ENCODE data around the gene ADAM23. TPM values are rescaled to one million over a fixed set of nuclear protein-coding genes. Genes with fewer than 3 reads are reported as not detected.
"Not testable (repeated sequence)": the region's sequence is repeated elsewhere in the genome, so short reads cannot be mapped to it uniquely, and the experiment has no call there.

ADAM23 gene
- total RNA-seq: 1 to 10 TPM; 1.7 to 3.1 TPM

GRCh38 chr2:206442833-206443734 is at the start of gene ADAM23:
Gene ADAM23, plus strand, starts transcription at chr2:206443532. Its CDS starts 335 bp downstream, at chr2:206443867.
- Mint-ChIP-seq H3K4me3 (peak within 1 kb of the TSS; percentile 84), H3K4me1 (peaks cover 9% of the 10 kb centered on the region), H3K9me3 (no peaks in the 10 kb centered on the region), H3K36me3 (no peaks in the 10 kb centered on the region), H3K27me3 (peaks cover 68% of the 10 kb centered on the region), H3K27ac (no peak within 1 kb of the TSS)
- DNase-seq (peak; percentile 58), ATAC-seq (ENCODE audit: low read depth) (peak; percentile 78)
- POLR2A ChIA-PET: no interaction called here

- POLR2A ChIA-PET: no interaction called here
- Mint-ChIP-seq H3K27me3 (peaks cover 5% of the 10 kb centered on the region), H3K9me3 (peaks cover 4% of the 10 kb centered on the region), H3K4me3 (no peak overlapping the region), H3K4me1 (no peaks in the 10 kb centered on the region), H3K27ac (no peak overlapping the region), H3K36me3 (no peaks in the 10 kb centered on the region)
- no peak for ATAC-seq (ENCODE audit: low read depth)
- no peak for DNase-seq
Observed at GRCh38 chr2:206396211-206396610, 47.1 kb upstream of the ADAM23 start.

DNA sequence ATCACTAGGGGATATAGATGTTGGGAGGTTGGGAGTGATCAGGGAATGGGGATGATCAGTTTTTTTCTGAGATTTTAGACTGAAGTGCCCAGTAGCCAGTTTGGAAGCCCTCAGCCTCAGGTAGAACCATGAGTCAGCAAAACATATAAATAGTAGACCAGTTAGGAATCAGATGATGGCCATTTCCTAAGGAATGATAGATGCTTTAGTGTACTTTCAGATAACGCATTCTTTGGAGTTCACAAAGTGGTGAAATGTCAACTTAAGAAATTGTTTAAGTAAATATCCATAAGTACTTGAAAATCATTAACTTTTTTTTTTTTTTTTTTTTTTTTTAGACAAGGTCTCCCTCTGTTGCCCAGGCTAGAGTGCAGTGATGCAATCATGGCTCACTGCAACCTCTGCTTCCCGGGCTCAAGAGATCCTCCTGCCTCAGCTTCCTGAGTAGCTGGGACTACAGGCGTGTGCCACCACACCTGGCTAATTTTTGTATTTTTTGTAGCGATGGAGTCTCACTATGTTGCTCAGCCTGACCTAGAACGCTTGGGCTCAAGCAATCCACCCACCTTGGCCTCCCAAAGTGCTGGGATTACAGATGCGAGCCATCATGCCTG is 40.3 kb upstream of the ADAM23 start:
- H3K4me3 Mint-ChIP-seq; H3K4me1 Mint-ChIP-seq; H3K27ac Mint-ChIP-seq; H3K9me3 Mint-ChIP-seq; ATAC-seq (ENCODE audit: low read depth); H3K27me3 Mint-ChIP-seq; POLR2A ChIA-PET; DNase-seq; H3K36me3 Mint-ChIP-seq: not testable (repeated sequence)

DNA sequence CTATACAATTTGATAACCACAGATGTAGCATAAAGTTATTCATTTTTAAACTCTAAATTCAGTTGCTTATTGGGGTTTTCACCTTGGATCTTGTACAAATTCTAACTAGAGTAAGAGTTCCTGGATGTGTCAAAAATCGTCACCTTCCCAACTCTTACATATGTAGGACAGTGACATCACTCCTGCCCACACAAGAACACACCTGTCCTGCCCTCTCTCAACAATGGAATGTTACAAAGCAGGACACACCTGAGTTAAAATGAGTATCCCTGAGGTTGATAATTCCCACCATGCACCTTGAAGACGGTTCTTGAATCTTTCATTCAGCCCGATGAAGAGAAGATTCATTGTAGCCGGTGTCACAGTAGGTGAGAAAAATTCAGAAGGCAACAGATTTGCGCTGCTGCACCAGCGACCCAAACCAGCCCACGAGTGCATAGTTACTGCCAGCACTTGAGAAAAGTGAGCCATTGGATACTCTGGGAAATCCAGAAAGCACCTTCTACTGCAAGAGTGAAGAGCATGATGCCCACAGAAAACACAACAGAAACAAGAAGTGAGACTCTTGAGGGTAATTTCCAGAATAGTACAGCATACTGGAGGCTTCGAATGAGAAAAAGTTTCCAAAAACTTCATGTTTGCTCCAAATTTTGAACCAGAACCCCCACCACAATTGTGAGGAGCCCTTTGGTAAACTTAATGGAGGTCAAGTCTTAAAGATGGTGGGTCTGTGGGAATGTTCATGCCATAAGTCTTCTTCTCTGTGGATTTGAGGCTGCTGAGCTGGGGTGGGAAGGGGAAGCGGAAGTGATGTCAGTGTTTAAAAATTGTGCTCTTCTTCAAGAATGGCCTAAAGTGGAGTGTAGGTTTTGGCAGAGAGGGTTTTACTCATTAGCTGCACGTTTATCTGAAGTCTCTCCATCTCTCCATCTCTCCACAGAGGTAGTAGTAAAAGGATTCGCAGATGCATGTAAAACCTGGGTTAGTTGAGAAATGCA is 34.7 kb upstream of the ADAM23 start:
- ATAC-seq (ENCODE audit: low read depth) (no peak), DNase-seq (no peak)
- no peak overlapping the region for H3K27ac Mint-ChIP-seq
- no peak overlapping the region for H3K4me3 Mint-ChIP-seq
- POLR2A ChIA-PET: no interaction called here
- H3K27me3 Mint-ChIP-seq: no peaks in the 10 kb centered on the region
- no peaks in the 10 kb centered on the region for H3K4me1 Mint-ChIP-seq
- peaks cover 1% of the 10 kb centered on the region for H3K9me3 Mint-ChIP-seq
- no peaks in the 10 kb centered on the region for H3K36me3 Mint-ChIP-seq

GRCh38 chr2:206410714-206411113 is 32.6 kb upstream of the ADAM23 start:
- H3K4me3 Mint-ChIP-seq: no peak overlapping the region
- H3K4me1 Mint-ChIP-seq: no peaks in the 10 kb centered on the region
- H3K36me3 Mint-ChIP-seq: no peaks in the 10 kb centered on the region
- POLR2A ChIA-PET: no interaction called here
- no peak overlapping the region for H3K27ac Mint-ChIP-seq
- no peak for ATAC-seq (ENCODE audit: low read depth)
- DNase-seq: no peak
- H3K27me3 Mint-ChIP-seq: no peaks in the 10 kb centered on the region
- no peaks in the 10 kb centered on the region for H3K9me3 Mint-ChIP-seq

DNA sequence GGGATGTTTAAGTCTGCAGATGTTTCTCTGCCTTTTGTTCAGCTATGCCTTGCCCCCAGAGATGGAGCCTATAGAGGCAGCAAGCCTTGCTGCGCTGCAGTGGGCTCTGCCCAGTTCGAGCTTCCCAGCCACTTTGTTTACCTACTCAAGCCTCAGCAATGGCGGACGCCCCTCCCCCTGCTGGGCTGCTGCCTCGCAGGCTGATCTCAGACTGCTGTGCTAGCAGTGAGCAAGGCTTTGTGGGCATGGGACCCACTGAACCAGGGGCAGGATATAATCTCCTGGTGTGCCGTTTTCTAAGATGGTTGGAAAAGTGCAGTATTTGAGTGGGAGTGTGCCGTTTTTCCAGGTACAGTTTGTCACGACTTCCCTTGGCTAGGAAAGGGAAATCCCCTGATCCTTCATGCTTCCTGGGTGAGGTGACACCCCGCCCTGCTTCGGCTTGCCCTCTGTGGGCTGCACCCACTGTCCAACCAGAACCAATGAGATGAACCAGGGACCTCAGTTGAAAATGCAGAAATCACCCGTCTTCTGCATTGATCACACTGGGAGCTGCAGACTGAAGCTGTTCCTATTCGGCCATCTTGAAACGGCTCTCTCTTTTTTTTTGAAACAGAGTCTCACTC is 27.6 kb upstream of the ADAM23 start:
- H3K36me3 Mint-ChIP-seq: no peaks in the 10 kb centered on the region
- H3K4me1 Mint-ChIP-seq: no peaks in the 10 kb centered on the region
- no peak overlapping the region for H3K4me3 Mint-ChIP-seq
- DNase-seq (no peak), ATAC-seq (ENCODE audit: low read depth) (no peak)
- POLR2A ChIA-PET: no interaction called here
- H3K27ac Mint-ChIP-seq: no peak overlapping the region
- peaks cover 1% of the 10 kb centered on the region for H3K27me3 Mint-ChIP-seq
- peaks cover 6% of the 10 kb centered on the region for H3K9me3 Mint-ChIP-seq

DNA sequence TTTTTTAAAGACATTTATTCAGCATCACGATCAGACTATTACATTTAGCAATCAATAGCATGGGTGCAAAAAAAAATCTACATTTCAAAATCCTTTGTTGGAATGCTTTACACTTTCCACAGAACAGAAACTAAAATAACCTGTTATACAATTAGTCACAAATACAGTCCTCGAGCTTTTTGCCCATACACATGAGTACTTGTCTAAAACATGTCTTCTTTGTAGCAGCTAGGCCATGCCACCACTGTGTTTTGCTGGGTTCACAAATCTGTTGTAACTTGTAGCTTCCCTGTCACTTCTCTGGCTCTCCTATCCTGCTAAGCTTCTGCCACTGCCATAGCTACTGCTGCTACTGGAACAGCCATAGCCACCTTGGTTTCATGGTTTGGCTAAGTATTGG is 24.4 kb upstream of the ADAM23 start:
- no peak for DNase-seq
- Mint-ChIP-seq H3K9me3 (peaks cover 6% of the 10 kb centered on the region), H3K4me1 (no peaks in the 10 kb centered on the region), H3K27ac (no peak overlapping the region), H3K27me3 (peaks cover 5% of the 10 kb centered on the region), H3K4me3 (no peak overlapping the region), H3K36me3 (no peaks in the 10 kb centered on the region)
- POLR2A ChIA-PET: no interaction called here
- ATAC-seq (ENCODE audit: low read depth): no peak

DNA sequence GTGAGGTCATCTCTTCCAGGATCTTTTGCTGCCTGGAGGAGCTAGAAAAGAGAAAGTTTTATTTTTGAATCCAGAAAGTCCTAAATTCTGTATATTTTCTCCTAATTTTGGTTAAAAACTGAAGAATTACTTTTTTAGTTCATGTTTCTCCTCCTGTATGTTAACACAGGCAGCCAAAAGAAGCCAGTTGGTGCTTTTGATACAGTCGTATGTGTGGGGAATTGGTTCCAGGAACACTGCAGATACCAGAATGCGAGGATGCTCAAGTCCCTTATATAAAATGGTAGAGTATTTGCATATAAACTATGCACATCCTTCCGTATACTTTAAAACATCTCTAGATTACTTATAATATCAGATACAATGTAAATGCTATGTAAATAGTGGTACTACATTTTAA is 22.6 kb upstream of the ADAM23 start:
- Mint-ChIP-seq H3K4me3 (no peak overlapping the region), H3K4me1 (no peaks in the 10 kb centered on the region), H3K36me3 (no peaks in the 10 kb centered on the region), H3K27ac (no peak overlapping the region), H3K9me3 (peaks cover 6% of the 10 kb centered on the region), H3K27me3 (peaks cover 5% of the 10 kb centered on the region)
- ATAC-seq (ENCODE audit: low read depth) (no peak), DNase-seq (no peak)
- POLR2A ChIA-PET: no interaction called here

DNA sequence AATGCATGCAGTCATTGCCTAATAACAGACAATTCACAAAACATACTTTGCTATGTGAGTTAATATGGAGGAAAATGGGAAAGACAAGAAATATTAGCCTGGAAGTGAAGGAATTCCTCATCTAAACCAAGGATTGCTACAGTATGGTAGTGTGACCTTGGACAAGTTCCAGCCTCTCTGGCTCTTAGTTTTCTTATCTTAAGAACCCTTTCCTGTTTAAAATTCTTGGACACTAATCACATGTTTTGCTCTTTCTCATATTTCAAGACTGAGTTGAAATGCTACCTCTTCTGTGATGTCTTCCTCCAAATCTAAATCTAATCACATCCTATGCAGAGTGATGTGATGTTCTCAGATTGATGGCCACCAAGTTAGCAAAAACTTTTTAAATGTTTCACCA is 20.8 kb upstream of the ADAM23 start:
- Mint-ChIP-seq H3K27ac (no peak overlapping the region), H3K4me3 (no peak overlapping the region), H3K27me3 (peaks cover 5% of the 10 kb centered on the region), H3K4me1 (no peaks in the 10 kb centered on the region), H3K36me3 (no peaks in the 10 kb centered on the region), H3K9me3 (peaks cover 3% of the 10 kb centered on the region)
- POLR2A ChIA-PET: no interaction called here
- ATAC-seq (ENCODE audit: low read depth) (no peak), DNase-seq (no peak)

DNA sequence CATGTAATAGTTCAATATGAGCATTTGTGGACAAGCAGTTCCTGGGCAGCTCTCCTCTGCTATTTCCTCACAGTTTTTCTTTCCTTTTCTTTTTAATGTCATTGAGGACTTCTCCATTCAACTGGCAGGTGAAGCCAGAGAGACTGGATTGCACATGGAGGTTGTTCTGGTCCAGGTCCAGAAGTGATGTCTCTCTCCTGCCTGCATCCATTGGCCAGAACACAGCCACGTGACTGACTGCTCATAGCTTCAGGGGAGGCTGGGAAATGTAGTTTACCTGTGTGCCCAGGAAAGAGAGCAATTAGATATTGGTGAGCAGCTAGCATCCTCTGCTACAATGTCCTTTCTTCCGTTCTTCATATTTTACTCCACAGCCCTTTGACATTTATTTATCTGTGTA is 20.2 kb upstream of the ADAM23 start:
- no peak for ATAC-seq (ENCODE audit: low read depth)
- Mint-ChIP-seq H3K27ac (no peak overlapping the region), H3K27me3 (peaks cover 5% of the 10 kb centered on the region)

GRCh38 chr2:206424134-206424533 is 19.2 kb upstream of the ADAM23 start:
- DNase-seq (no peak), ATAC-seq (ENCODE audit: low read depth) (no peak)
- H3K4me3 Mint-ChIP-seq: no peak overlapping the region
- H3K27ac Mint-ChIP-seq: no peak overlapping the region
- peaks cover 1% of the 10 kb centered on the region for H3K9me3 Mint-ChIP-seq
- no peaks in the 10 kb centered on the region for H3K36me3 Mint-ChIP-seq
- H3K4me1 Mint-ChIP-seq: no peaks in the 10 kb centered on the region
- peaks cover 8% of the 10 kb centered on the region for H3K27me3 Mint-ChIP-seq
- POLR2A ChIA-PET: no interaction called here

More for the DNA sequence above, 20.2 kb upstream of the ADAM23 start:
- Mint-ChIP-seq H3K36me3 (no peaks in the 10 kb centered on the region), H3K4me3 (no peak overlapping the region), H3K9me3 (peaks cover 3% of the 10 kb centered on the region), H3K4me1 (no peaks in the 10 kb centered on the region)
- POLR2A ChIA-PET: no interaction called here
- no peak for DNase-seq

DNA sequence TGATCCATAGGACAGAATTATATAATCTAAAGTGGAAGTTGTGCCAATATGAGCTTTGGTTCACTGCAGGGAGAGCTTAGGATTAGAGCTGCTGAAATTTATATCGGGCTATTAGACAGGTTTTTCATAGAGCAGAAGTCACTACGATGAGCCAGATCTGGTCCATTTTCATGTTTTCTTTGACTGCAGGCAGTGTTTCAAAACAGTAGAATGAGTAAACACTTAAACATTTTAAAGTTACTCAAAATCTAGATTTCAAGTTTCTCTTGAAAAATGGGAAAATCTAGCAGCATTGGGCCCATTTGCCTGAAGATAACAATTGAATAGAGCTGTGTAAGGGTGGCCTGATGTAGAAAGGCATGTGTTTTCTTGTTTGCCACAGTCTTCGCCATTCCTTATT is 14.5 kb upstream of the ADAM23 start:
- peaks cover 8% of the 10 kb centered on the region for H3K27me3 Mint-ChIP-seq
- POLR2A ChIA-PET: no interaction called here
- no peak overlapping the region for H3K4me3 Mint-ChIP-seq
- DNase-seq: no peak
- no peaks in the 10 kb centered on the region for H3K36me3 Mint-ChIP-seq
- H3K9me3 Mint-ChIP-seq: no peaks in the 10 kb centered on the region
- H3K4me1 Mint-ChIP-seq: no peaks in the 10 kb centered on the region
- no peak for ATAC-seq (ENCODE audit: low read depth)
- no peak overlapping the region for H3K27ac Mint-ChIP-seq

DNA sequence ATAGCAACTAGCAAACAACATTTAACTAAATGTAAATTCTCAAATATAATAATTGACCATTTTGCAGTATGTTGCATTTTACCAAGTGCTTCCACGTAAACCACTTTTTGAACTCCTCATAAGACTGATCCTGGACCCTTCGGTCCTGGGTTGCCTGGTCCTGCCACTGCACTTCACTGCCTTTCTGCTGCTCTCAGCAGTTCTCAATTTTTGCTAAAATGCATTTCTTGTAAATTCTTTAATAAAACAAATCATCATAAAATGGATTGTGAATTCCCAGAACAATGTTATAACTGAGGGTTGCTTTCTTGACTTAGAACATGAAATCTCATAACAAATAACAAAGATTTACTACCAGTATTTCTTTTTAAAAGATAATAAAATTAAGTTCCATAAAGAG is 12.9 kb upstream of the ADAM23 start:
- no peak for ATAC-seq (ENCODE audit: low read depth)
- H3K27me3 Mint-ChIP-seq: peaks cover 14% of the 10 kb centered on the region

More for the DNA sequence above, 12.9 kb upstream of the ADAM23 start:
- H3K4me1 Mint-ChIP-seq: no peaks in the 10 kb centered on the region
- no peak overlapping the region for H3K27ac Mint-ChIP-seq
- H3K36me3 Mint-ChIP-seq: no peaks in the 10 kb centered on the region
- no peaks in the 10 kb centered on the region for H3K9me3 Mint-ChIP-seq
- no peak for DNase-seq
- POLR2A ChIA-PET: no interaction called here
- H3K4me3 Mint-ChIP-seq: no peak overlapping the region
